ENCODE measurements around the gene LRBA. TPM values are rescaled to one million over a fixed set of nuclear protein-coding genes. Genes with fewer than 3 reads are reported as not detected.
A peak's percentile ranks its signal among the peaks of the same experiment; 100 is the strongest.

LRBA gene
- total and polyA plus RNA-seq, 3 donors from 2014 or later = 24.6 to 61.1 (median 60.8) TPM

- Histone ChIP-seq H3K4me3 (no peak overlapping the region), H3K9me3 (no peaks in the 10 kb centered on the region), H3K27me3 (no peaks in the 10 kb centered on the region), H3K4me1 (no peaks in the 10 kb centered on the region), H3K36me3 (ENCODE audit: low read depth, missing control alignments) (no peaks in the 10 kb centered on the region), H3K27ac (no peak overlapping the region)
- WGBS, 2 donors = 94% methylated on average over 1 of the region's 1 CpG
- TF ChIP-seq CTCF (IDR thresholded peaks at IDR 0.05) (no peak), POLR2A (IDR thresholded peaks at IDR 0.05) (no peak)
- no peak for DNase-seq
- intact Hi-C loops (cut with DNase I; ENCODE audit: low total_unique reads) = no loop called here
Measured at GRCh38 chr4:150886597-150886996, 128.5 kb downstream of the LRBA start.

- Histone ChIP-seq H3K36me3 (ENCODE audit: low read depth, missing control alignments) (no peaks in the 10 kb centered on the region), H3K4me1 (no peaks in the 10 kb centered on the region), H3K27me3 (no peaks in the 10 kb centered on the region), H3K9me3 (no peaks in the 10 kb centered on the region), H3K4me3 (no peak overlapping the region), H3K27ac (no peak overlapping the region)
- WGBS, 2 donors = 95 to 100% methylated on average over 1 of the region's 1 CpG
- TF ChIP-seq POLR2A (IDR thresholded peaks at IDR 0.05) = no peak
- no peak for TF ChIP-seq CTCF (IDR thresholded peaks at IDR 0.05)
- DNase-seq = no peak
- intact Hi-C loops (cut with DNase I; ENCODE audit: low total_unique reads) = no loop called here
Measured at GRCh38 chr4:150884625-150885024, 130.5 kb downstream of the LRBA start.

- H3K4me3 ChIP-seq = no peak overlapping the region
- H3K4me1 ChIP-seq = no peaks in the 10 kb centered on the region
- intact Hi-C loops (cut with DNase I; ENCODE audit: low total_unique reads) = no loop called here
- 93% methylated on average over 1 of the region's 1 CpG for WGBS, 2 donors
- H3K27ac ChIP-seq = no peak overlapping the region
- H3K9me3 ChIP-seq = no peaks in the 10 kb centered on the region
- H3K27me3 ChIP-seq = no peaks in the 10 kb centered on the region
- no peak for DNase-seq
- H3K36me3 ChIP-seq (ENCODE audit: low read depth, missing control alignments) = no peaks in the 10 kb centered on the region
- TF ChIP-seq CTCF (IDR thresholded peaks at IDR 0.05) (no peak), POLR2A (IDR thresholded peaks at IDR 0.05) (no peak)
Measured at GRCh38 chr4:150875367-150875766, 139.7 kb downstream of the LRBA start.

GRCh38 chr4:150874338-150875226, 140.5 kb downstream of the LRBA start:
- DNase-seq = no peak
- no peaks in the 10 kb centered on the region for H3K36me3 ChIP-seq (ENCODE audit: low read depth, missing control alignments)
- H3K27ac ChIP-seq = no peak overlapping the region
- H3K4me1 ChIP-seq = no peaks in the 10 kb centered on the region
- WGBS, 2 donors = 75 to 79% methylated on average over 6 of the region's 6 CpGs
- no peaks in the 10 kb centered on the region for H3K27me3 ChIP-seq
- H3K4me3 ChIP-seq = no peak overlapping the region
- intact Hi-C loops (cut with DNase I; ENCODE audit: low total_unique reads) = no loop called here
- TF ChIP-seq CTCF (IDR thresholded peaks at IDR 0.05) (no peak), POLR2A (IDR thresholded peaks at IDR 0.05) (no peak)
- H3K9me3 ChIP-seq = no peaks in the 10 kb centered on the region

GRCh38 chr4:150867148-150867547, 147.9 kb downstream of the LRBA start:
- Histone ChIP-seq H3K9me3 (no peaks in the 10 kb centered on the region), H3K27me3 (no peaks in the 10 kb centered on the region), H3K27ac (no peak overlapping the region), H3K4me3 (no peak overlapping the region), H3K4me1 (no peaks in the 10 kb centered on the region), H3K36me3 (ENCODE audit: low read depth, missing control alignments) (no peaks in the 10 kb centered on the region)
- TF ChIP-seq POLR2A (IDR thresholded peaks at IDR 0.05) = no peak
- peak; percentile 47 to 58 (median 58) for TF ChIP-seq CTCF (IDR thresholded peaks at IDR 0.05)
- WGBS, 2 donors = 27 to 35% methylated on average over 4 of the region's 4 CpGs
- intact Hi-C loops (cut with DNase I; ENCODE audit: low total_unique reads) = no loop called here
- DNase-seq = peak; percentile 43

All from testis (tissue), 3 donors.